Activated naive CD8-positive, alpha-beta T cell treated with anti-CD3 and anti-CD28 coated beads, Interleukin-2, amount 50 U/mL, for 16 hours (primary cell): ENCODE data around the gene BLVRA.
"Not testable (repeated sequence)": the region's sequence is repeated elsewhere in the genome, so short reads cannot be mapped to it uniquely, and the experiment has no call there.

ENCODE experiments used
- DNase-seq: peaks from one replicate; pipeline ENCODE4 v3.0.0-alpha.2; 2020; ENCODE audit warnings: low read depth, low spot score

Gene BLVRA

GRCh38 chr7:43803865-43804264 is 45.4 kb downstream of the BLVRA start:
- no peak for DNase-seq

- DNase-seq: no peak
Measured at GRCh38 chr7:43808410-43808809, 49.9 kb downstream of the BLVRA start.

- DNase-seq: not testable (repeated sequence)
Measured at GRCh38 chr7:43810195-43810941, 51.9 kb downstream of the BLVRA start.

- no peak for DNase-seq
Measured at GRCh38 chr7:43815373-43815772, 56.9 kb downstream of the BLVRA start.

- DNase-seq: not testable (repeated sequence)
Measured at GRCh38 chr7:43816046-43816797, 57.7 kb downstream of the BLVRA start.

GRCh38 chr7:43823425-43823824 is 64.9 kb downstream of the BLVRA start:
- DNase-seq: not testable (repeated sequence)

GRCh38 chr7:43823941-43824340 is 65.5 kb downstream of the BLVRA start:
- no peak for DNase-seq

- DNase-seq: not testable (repeated sequence)
Measured at GRCh38 chr7:43824513-43824912, 66.0 kb downstream of the BLVRA start.

GRCh38 chr7:43824963-43825362 is 66.5 kb downstream of the BLVRA start:
- no peak for DNase-seq

GRCh38 chr7:43825391-43825808 is 66.9 kb downstream of the BLVRA start:
- DNase-seq: no peak

- DNase-seq: not testable (repeated sequence)
Measured at GRCh38 chr7:43830917-43831316, 72.4 kb downstream of the BLVRA start.

- DNase-seq: no peak
Measured at GRCh38 chr7:43834463-43835251, 76.2 kb downstream of the BLVRA start.

GRCh38 chr7:43838201-43838658 is 79.8 kb downstream of the BLVRA start:
- no peak for DNase-seq

- DNase-seq: no peak
Measured at GRCh38 chr7:43843296-43843695, 84.8 kb downstream of the BLVRA start.

- no peak for DNase-seq
Measured at GRCh38 chr7:43844257-43844656, 85.8 kb downstream of the BLVRA start.

GRCh38 chr7:43844662-43845061 is 86.2 kb downstream of the BLVRA start:
- no peak for DNase-seq

GRCh38 chr7:43847496-43847895 is 89.0 kb downstream of the BLVRA start:
- no peak for DNase-seq

- no peak for DNase-seq
Measured at GRCh38 chr7:43849047-43849446, 90.6 kb downstream of the BLVRA start.

GRCh38 chr7:43850348-43851116 is 92.1 kb downstream of the BLVRA start:
- no peak for DNase-seq

GRCh38 chr7:43851805-43852204 is 93.3 kb downstream of the BLVRA start:
- no peak for DNase-seq

- no peak for DNase-seq
Measured at GRCh38 chr7:43855176-43855575, 96.7 kb downstream of the BLVRA start.
